ENCODE data around the gene DBX1. TPM values are rescaled to one million over a fixed set of nuclear protein-coding genes. Genes with fewer than 3 reads are reported as not detected.

DBX1 gene
- total and polyA plus RNA-seq, 10 of the 15 experiments (the other 5 are each of a cell fraction or from before 2014, with no cell fraction given): not detected

- FAIRE-seq: peak; percentile 92
- POLR2A ChIA-PET: no interaction called here
- no peaks in the 10 kb centered on the region for H3K4me1 ChIP-seq (ENCODE audit: control insufficient read depth, insufficient read depth, low read length)
- TF ChIP-seq CHD4 (IDR thresholded peaks at IDR 0.05) (no peak), NFIC (IDR thresholded peaks at IDR 0.05; ENCODE audit: low read depth, low read length) (no peak), PAX5 (IDR thresholded peaks at IDR 0.05; ENCODE audit: borderline replicate concordance, low read depth, low read length) (no peak), RB1 (IDR thresholded peaks at IDR 0.05; ENCODE audit: borderline replicate concordance) (peak; percentile 50; the same call in 1 of the 2 replicates), TBL1XR1 (IDR thresholded peaks at IDR 0.05; ENCODE audit: low read depth, low read length) (no peak), RFX5 (IDR thresholded peaks at IDR 0.05; ENCODE audit: low read depth, low read length) (no peak), SMC3 (IDR thresholded peaks at IDR 0.05; ENCODE audit: borderline replicate concordance, low read length) (peak; percentile 83), SMAD5 (IDR thresholded peaks at IDR 0.05; ENCODE audit: low read depth) (no peak), CBFB (IDR thresholded peaks at IDR 0.05; ENCODE audit: low read depth) (no peak), YY1 (IDR thresholded peaks at IDR 0.05; ENCODE audit: low read depth, low read length) (peak; percentile 48; the same call in 1 of the 2 replicates), HCFC1 (IDR thresholded peaks at IDR 0.05; ENCODE audit: low read length) (no peak), TCF3 (IDR thresholded peaks at IDR 0.05; ENCODE audit: borderline replicate concordance, insufficient read depth, low read depth, low read length) (no peak), JUNB (IDR thresholded peaks at IDR 0.05) (no peak), IKZF1 (conservative IDR thresholded peaks at IDR 0.05) (no peak), RAD21 (IDR thresholded peaks at IDR 0.05; ENCODE audit: insufficient read depth, low read depth, low read length) (peak; percentile 98)
- TF ChIP-seq, protein P1, sequence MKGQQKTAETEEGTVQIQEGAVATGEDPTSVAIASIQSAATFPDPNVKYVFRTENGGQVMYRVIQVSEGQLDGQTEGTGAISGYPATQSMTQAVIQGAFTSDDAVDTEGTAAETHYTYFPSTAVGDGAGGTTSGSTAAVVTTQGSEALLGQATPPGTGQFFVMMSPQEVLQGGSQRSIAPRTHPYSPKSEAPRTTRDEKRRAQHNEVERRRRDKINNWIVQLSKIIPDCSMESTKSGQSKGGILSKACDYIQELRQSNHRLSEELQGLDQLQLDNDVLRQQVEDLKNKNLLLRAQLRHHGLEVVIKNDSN (IDR thresholded peaks at IDR 0.05; ENCODE audit: borderline replicate concordance, extremely low read length, insufficient read depth, low read depth, low read length): no peak
- TF ChIP-seq, protein P2, sequence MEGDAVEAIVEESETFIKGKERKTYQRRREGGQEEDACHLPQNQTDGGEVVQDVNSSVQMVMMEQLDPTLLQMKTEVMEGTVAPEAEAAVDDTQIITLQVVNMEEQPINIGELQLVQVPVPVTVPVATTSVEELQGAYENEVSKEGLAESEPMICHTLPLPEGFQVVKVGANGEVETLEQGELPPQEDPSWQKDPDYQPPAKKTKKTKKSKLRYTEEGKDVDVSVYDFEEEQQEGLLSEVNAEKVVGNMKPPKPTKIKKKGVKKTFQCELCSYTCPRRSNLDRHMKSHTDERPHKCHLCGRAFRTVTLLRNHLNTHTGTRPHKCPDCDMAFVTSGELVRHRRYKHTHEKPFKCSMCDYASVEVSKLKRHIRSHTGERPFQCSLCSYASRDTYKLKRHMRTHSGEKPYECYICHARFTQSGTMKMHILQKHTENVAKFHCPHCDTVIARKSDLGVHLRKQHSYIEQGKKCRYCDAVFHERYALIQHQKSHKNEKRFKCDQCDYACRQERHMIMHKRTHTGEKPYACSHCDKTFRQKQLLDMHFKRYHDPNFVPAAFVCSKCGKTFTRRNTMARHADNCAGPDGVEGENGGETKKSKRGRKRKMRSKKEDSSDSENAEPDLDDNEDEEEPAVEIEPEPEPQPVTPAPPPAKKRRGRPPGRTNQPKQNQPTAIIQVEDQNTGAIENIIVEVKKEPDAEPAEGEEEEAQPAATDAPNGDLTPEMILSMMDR (IDR thresholded peaks at IDR 0.05 in 2 of 3, conservative IDR thresholded peaks at IDR 0.05 in 1 of 3; ENCODE audit: control insufficient read depth in 2 of 3, extremely low read depth in 1 of 3, insufficient read depth in 1 of 3, low read depth in 3 of 3, low read length in 3 of 3): peak; percentile 84 to 96 (median 87); a peak in 5 of 6 replicates
- TF ChIP-seq, protein P3, sequence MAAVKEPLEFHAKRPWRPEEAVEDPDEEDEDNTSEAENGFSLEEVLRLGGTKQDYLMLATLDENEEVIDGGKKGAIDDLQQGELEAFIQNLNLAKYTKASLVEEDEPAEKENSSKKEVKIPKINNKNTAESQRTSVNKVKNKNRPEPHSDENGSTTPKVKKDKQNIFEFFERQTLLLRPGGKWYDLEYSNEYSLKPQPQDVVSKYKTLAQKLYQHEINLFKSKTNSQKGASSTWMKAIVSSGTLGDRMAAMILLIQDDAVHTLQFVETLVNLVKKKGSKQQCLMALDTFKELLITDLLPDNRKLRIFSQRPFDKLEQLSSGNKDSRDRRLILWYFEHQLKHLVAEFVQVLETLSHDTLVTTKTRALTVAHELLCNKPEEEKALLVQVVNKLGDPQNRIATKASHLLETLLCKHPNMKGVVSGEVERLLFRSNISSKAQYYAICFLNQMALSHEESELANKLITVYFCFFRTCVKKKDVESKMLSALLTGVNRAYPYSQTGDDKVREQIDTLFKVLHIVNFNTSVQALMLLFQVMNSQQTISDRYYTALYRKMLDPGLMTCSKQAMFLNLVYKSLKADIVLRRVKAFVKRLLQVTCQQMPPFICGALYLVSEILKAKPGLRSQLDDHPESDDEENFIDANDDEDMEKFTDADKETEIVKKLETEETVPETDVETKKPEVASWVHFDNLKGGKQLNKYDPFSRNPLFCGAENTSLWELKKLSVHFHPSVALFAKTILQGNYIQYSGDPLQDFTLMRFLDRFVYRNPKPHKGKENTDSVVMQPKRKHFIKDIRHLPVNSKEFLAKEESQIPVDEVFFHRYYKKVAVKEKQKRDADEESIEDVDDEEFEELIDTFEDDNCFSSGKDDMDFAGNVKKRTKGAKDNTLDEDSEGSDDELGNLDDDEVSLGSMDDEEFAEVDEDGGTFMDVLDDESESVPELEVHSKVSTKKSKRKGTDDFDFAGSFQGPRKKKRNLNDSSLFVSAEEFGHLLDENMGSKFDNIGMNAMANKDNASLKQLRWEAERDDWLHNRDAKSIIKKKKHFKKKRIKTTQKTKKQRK (IDR thresholded peaks at IDR 0.05; ENCODE audit: low read depth, low read length): no peak
Measured at GRCh38 chr11:20127671-20128527, 32.4 kb downstream of the DBX1 start.

More at GRCh38 chr11:20127671-20128527, 32.4 kb downstream of the DBX1 start:
- intact Hi-C loops (cut with micrococcal nuclease; ENCODE audit: unreplicated experiment) (loop anchor here (1.0 to 10.0 kb wide), 7 partner anchors 176 to 544 kb away; no protein-coding TSS in a partner anchor), in situ Hi-C loops (cut with MboI) (loop anchor here (5.0 kb wide), 2 partner anchors 224 to 484 kb away; no protein-coding TSS in a partner anchor)
- Histone ChIP-seq H2AFZ (ENCODE audit: control insufficient read depth, low read depth, low read length) (no peak overlapping the region), H3K36me3 (ENCODE audit: control insufficient read depth in 2 of 2, insufficient read depth in 2 of 2, low read length in 1 of 2) (no peaks in the 10 kb centered on the region), H3K9me3 (replicated peaks; ENCODE audit: control insufficient read depth, insufficient read depth, low read length) (no peaks in the 10 kb centered on the region), H3K27me3 (replicated peaks in 1 of 2; ENCODE audit: control insufficient read depth in 2 of 2, insufficient read depth in 2 of 2, low read length in 1 of 2) (peaks cover 1 to 7% of the 10 kb centered on the region in 2 experiments; a peak in 3 of 4 replicates), H3K79me2 (ENCODE audit: control insufficient read depth, insufficient read depth, low read length) (no peaks in the 10 kb centered on the region), H3K4me2 (ENCODE audit: control insufficient read depth, insufficient read depth) (no peak overlapping the region), H3K9ac (ENCODE audit: control insufficient read depth, insufficient read depth, low read length) (no peak overlapping the region), H4K20me1 (ENCODE audit: control insufficient read depth, insufficient read depth) (0 out of 2 replicates have a peak, but pooled peaks cover 3% of the 10 kb centered on the region), H3K27ac (ENCODE audit: control insufficient read depth, insufficient read depth) (no peak overlapping the region), H3K4me3 (no peak overlapping the region)
- BruUV-seq (replicated peaks): no TSS peak
- WGBS (ENCODE audit: insufficient coverage, insufficient replicate concordance, low lambda C conversion rate, missing lambda C conversion rate): 41% methylated on average over 16 of the region's 16 CpGs
- ChIA-PET SMC1A (ENCODE audit: uncharacterized antibody, unreplicated experiment) (interaction anchor here (0.6 to 3.3 kb wide), 22 partner anchors 13 to 1057 kb away, joined by 3 to 56 read pairs (median 3); no protein-coding TSS in a partner anchor), RAD21 (ENCODE audit: unreplicated experiment) (interaction anchor here (0.5 to 4.0 kb wide), 25 partner anchors 9 to 570 kb away, joined by 3 to 46 read pairs (median 4); no protein-coding TSS in a partner anchor), CTCF (interaction anchor here (0.6 to 4.0 kb wide), 62 partner anchors 9 to 1384 kb away, joined by 3 to 131 read pairs (median 4); no protein-coding TSS in a partner anchor)
- ATAC-seq: peak; percentile 94
- no peak for DNase-seq (ENCODE audit: low read depth, low spot score)
